K562 (cell line): ENCODE results near the gene SAMD14. TPM values are rescaled to one million over a fixed set of nuclear protein-coding genes. Genes with fewer than 3 reads are reported as not detected.
A peak's percentile ranks its signal among the peaks of the same experiment; 100 is the strongest.

Experiments
- BDP1 ChIP-seq: IDR thresholded peaks from 3 replicates; pipeline ENCODE4 v1.6.1; 2011; ENCODE audit not compliant: insufficient read length, insufficient read depth
- CHD4 ChIP-seq: fragments of 200-600 bp; sonication (generic); IDR thresholded peaks from 3 replicates; pipeline ENCODE4 v1.6.1; 2012; ENCODE audit warnings: low read depth, mild to moderate bottlenecking, mixed read lengths, low read length, inconsistent platforms; ENCODE audit not compliant: insufficient read depth, insufficient replicate concordance, poor library complexity, severe bottlenecking
- CTBP1 ChIP-seq: fragments of 450-650 bp; IDR thresholded peaks from 2 replicates; pipeline ENCODE4 v1.6.1; 2016; ENCODE audit warnings: borderline replicate concordance
- DPF2 ChIP-seq: fragments of 450-650 bp; IDR thresholded peaks from 2 replicates; pipeline ENCODE4 v1.6.1; 2016
- ESRRB ChIP-seq: fragments of 250-450 bp; sonication (Bioruptor Pico); IDR thresholded peaks from 2 replicates; pipeline ENCODE4 v1.5.0; 2020; ENCODE audit warnings: mild to moderate bottlenecking, moderate library complexity, borderline replicate concordance
- FOXJ3 ChIP-seq: sonication (generic); formaldehyde crosslinking; IDR thresholded peaks from 2 replicates; pipeline ENCODE4 v1.4.0; 2020; ENCODE audit warnings: mild to moderate bottlenecking, missing genetic modification reagents
- GTF2E2 ChIP-seq: fragments of 200-800 bp; sonication (Bioruptor generic); IDR thresholded peaks from 2 replicates; pipeline ENCODE4 v1.6.1; 2016; ENCODE audit warnings: missing genetic modification characterization, missing compliant biosample characterization
- HDAC8 ChIP-seq: fragments of 450-650 bp; IDR thresholded peaks from 2 replicates; pipeline ENCODE4 v1.6.1; 2016; ENCODE audit warnings: mild to moderate bottlenecking, missing genetic modification characterization, moderate library complexity, missing compliant biosample characterization
- HNRNPL ChIP-seq: fragments of 200-400 bp; formaldehyde crosslinking; IDR thresholded peaks from 2 replicates; pipeline ENCODE4 v1.6.1; 2017; ENCODE audit warnings: low read depth, mild to moderate bottlenecking, low read length
- HSF4 ChIP-seq: fragments of 250-450 bp; sonication (Bioruptor Pico); IDR thresholded peaks from 2 replicates; pipeline ENCODE4 v2.1.2; 2022; ENCODE audit warnings: mild to moderate bottlenecking, moderate library complexity, borderline replicate concordance
- KLF1 ChIP-seq: fragments of 450-650 bp; IDR thresholded peaks from 2 replicates; pipeline ENCODE4 v1.6.1; 2016; ENCODE audit warnings: missing genetic modification characterization, missing compliant biosample characterization
- NR2C2 ChIP-seq, 2 experiments: fragments of 200-800 bp in 1 of 2; sonication (Bioruptor generic) in 1 of 2; sonication (generic) in 1 of 2; formaldehyde crosslinking in 1 of 2; IDR thresholded peaks; 2 replicates each; pipeline versions ENCODE4 v1.6.1 to v1.8.0; 2016 to 2022; ENCODE audit warnings: mild to moderate bottlenecking in 1 of 2, missing compliant biosample characterization in 1 of 2, missing genetic modification characterization in 1 of 2, missing genetic modification reagents in 1 of 2
- PML ChIP-seq: IDR thresholded peaks from 2 replicates; pipeline ENCODE4 v1.6.1; 2012; ENCODE audit warnings: low read length, inconsistent platforms
- RBM39 ChIP-seq: fragments of 200-400 bp; formaldehyde crosslinking; optimal IDR thresholded peaks from 2 replicates; pipeline ENCODE3; 2018; ENCODE audit warnings: low read depth, low read length
- SAFB ChIP-seq: fragments of 200-400 bp; formaldehyde crosslinking; IDR thresholded peaks from 2 replicates; pipeline ENCODE4 v1.6.1; 2017; ENCODE audit warnings: low read depth, low read length, borderline replicate concordance
- TCF3 ChIP-seq: sonication (generic); formaldehyde crosslinking; IDR thresholded peaks from 2 replicates; pipeline ENCODE4 v1.4.0; 2020; ENCODE audit warnings: mild to moderate bottlenecking, missing genetic modification reagents
- ZNF134 ChIP-seq: fragments of 250-450 bp; sonication (Bioruptor Pico); conservative IDR thresholded peaks from 2 replicates; pipeline ENCODE4 v1.4.0; 2020
- ZNF57 ChIP-seq: fragments of 450-650 bp; formaldehyde crosslinking; IDR thresholded peaks from 2 replicates; pipeline ENCODE4 v1.4.0; 2020; ENCODE audit warnings: mild to moderate bottlenecking, moderate library complexity
- ZNF717 ChIP-seq: fragments of 250-450 bp; sonication (Bioruptor Pico); IDR thresholded peaks from 2 replicates; pipeline ENCODE4 v1.5.0; 2021
- polyA plus RNA-seq, 8 experiments: library from polyadenylated mRNA; depleted of rRNA in 4 of 8; stranded (reverse) in 5 of 8; unstranded in 3 of 8; fragments of >200 nt; fragmentation: Nextera tagmentation in 2 of 8; fragmentation: Illumina TruSeq in 1 of 8; extraction: Ambion mirVana in 2 of 8; extraction: Trizol in 1 of 8; gene quantifications; 2 replicates each; pipeline versions ENCODE4 v1.2.1 to v1.2.3, GENCODE V29; 2011 to 2014; ENCODE audit warnings: inconsistent platforms in 1 of 8, missing spikeins in 1 of 8
- total RNA-seq, 7 experiments: library from RNA; depleted of rRNA in 6 of 7; stranded (reverse); fragments of >200 nt in 6 of 7; fragmentation: Illumina TruSeq in 2 of 7; extraction: Trizol in 2 of 7; gene quantifications; 2 replicates each; pipeline versions ENCODE4 v1.2.1 to v1.2.3, GENCODE V29; 2011 to 2021; ENCODE audit warnings: low replicate concordance in 1 of 7
- TF ChIP-seq, protein P1 (sequence below): sonication (generic); formaldehyde crosslinking; IDR thresholded peaks from 2 replicates; pipeline ENCODE4 v1.8.0; 2022; ENCODE audit warnings: mild to moderate bottlenecking, missing genetic modification reagents, borderline replicate concordance
- TF ChIP-seq, protein P2 (sequence below): fragments of 450-650 bp; IDR thresholded peaks from 2 replicates; pipeline ENCODE4 v1.6.1; 2017; ENCODE audit warnings: mild to moderate bottlenecking, moderate library complexity
- TF ChIP-seq, protein P3 (sequence below), 3 experiments: fragments of 200-800 bp in 1 of 3; fragments of 250-450 bp in 1 of 3; fragments of 450-650 bp in 1 of 3; sonication (Bioruptor Pico) in 1 of 3; sonication (Bioruptor generic) in 1 of 3; formaldehyde crosslinking in 1 of 3; IDR thresholded peaks; 2 replicates each; pipeline versions ENCODE4 v1.6.1 to v1.8.0; 2016 to 2022; ENCODE audit warnings: mild to moderate bottlenecking in 2 of 3, missing genetic modification characterization in 2 of 3, missing compliant biosample characterization in 1 of 3, moderate library complexity in 1 of 3

The SAMD14 gene
- total and polyA plus RNA-seq, 9 of the 15 experiments (the other 6 are each of a cell fraction or from before 2014, with no cell fraction given), result 0.04 to 0.07 TPM; not detected in 7

DNA sequence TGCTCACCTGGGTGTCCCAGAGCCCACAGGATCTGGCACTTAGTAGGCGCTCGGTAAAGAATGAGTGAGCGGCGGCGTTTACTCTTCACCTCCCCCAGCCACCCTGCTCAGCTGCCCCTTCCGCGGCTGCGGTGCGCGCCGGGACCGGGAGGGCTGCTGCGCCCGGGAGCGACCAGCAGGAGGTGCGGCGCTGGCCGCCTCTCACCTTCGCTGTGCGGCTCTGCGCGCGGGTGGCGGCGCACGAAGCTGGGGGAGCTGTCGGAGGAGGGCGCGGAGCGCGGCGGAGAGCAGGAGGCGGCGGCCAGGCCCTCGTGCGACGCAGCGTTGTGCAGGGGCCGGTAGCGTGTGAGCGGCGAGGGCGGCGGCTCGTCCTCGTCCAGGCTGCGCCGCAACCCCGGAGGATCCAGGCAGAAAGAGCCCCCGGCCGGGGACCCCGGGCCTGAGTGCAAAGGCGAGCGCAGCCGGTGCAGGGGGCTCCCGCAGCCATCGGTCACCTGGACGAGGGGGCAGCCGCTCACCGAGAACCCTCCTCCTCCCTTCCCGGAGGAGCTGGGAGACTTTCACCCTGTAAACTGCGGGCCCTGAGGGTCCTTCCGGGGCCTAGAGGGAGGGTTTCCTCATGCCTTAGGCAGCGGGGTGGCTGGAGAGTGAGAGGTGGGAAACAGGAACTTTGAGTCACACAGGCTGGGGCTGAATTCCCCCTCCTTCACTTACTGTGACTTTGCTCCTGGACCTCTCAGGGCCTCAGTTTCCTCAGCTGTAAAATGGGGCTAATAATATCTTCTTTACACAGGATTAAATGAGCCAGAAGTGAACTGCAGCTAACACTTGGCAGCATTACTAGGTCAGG, 12.5 kb downstream of the SAMD14 start (continued):
- TF ChIP-seq, protein P1, sequence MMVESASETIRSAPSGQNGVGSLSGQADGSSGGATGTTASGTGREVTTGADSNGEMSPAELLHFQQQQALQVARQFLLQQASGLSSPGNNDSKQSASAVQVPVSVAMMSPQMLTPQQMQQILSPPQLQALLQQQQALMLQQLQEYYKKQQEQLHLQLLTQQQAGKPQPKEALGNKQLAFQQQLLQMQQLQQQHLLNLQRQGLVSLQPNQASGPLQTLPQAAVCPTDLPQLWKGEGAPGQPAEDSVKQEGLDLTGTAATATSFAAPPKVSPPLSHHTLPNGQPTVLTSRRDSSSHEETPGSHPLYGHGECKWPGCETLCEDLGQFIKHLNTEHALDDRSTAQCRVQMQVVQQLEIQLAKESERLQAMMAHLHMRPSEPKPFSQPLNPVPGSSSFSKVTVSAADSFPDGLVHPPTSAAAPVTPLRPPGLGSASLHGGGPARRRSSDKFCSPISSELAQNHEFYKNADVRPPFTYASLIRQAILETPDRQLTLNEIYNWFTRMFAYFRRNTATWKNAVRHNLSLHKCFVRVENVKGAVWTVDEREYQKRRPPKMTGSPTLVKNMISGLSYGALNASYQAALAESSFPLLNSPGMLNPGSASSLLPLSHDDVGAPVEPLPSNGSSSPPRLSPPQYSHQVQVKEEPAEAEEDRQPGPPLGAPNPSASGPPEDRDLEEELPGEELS (CRISPR knock-in tag), result no peak
- TF ChIP-seq, protein P2, sequence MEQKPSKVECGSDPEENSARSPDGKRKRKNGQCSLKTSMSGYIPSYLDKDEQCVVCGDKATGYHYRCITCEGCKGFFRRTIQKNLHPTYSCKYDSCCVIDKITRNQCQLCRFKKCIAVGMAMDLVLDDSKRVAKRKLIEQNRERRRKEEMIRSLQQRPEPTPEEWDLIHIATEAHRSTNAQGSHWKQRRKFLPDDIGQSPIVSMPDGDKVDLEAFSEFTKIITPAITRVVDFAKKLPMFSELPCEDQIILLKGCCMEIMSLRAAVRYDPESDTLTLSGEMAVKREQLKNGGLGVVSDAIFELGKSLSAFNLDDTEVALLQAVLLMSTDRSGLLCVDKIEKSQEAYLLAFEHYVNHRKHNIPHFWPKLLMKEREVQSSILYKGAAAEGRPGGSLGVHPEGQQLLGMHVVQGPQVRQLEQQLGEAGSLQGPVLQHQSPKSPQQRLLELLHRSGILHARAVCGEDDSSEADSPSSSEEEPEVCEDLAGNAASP, result no peak
- TF ChIP-seq TCF3 (CRISPR knock-in tag), result no peak
- no peak for TF ChIP-seq HNRNPL
- no peak for TF ChIP-seq GTF2E2 (tag)
- TF ChIP-seq HSF4 (CRISPR knock-in tag), result no peak
- TF ChIP-seq SAFB, result 0 out of 2 replicates have a peak, but pooled peaks have one; percentile 30
- TF ChIP-seq, protein P3, sequence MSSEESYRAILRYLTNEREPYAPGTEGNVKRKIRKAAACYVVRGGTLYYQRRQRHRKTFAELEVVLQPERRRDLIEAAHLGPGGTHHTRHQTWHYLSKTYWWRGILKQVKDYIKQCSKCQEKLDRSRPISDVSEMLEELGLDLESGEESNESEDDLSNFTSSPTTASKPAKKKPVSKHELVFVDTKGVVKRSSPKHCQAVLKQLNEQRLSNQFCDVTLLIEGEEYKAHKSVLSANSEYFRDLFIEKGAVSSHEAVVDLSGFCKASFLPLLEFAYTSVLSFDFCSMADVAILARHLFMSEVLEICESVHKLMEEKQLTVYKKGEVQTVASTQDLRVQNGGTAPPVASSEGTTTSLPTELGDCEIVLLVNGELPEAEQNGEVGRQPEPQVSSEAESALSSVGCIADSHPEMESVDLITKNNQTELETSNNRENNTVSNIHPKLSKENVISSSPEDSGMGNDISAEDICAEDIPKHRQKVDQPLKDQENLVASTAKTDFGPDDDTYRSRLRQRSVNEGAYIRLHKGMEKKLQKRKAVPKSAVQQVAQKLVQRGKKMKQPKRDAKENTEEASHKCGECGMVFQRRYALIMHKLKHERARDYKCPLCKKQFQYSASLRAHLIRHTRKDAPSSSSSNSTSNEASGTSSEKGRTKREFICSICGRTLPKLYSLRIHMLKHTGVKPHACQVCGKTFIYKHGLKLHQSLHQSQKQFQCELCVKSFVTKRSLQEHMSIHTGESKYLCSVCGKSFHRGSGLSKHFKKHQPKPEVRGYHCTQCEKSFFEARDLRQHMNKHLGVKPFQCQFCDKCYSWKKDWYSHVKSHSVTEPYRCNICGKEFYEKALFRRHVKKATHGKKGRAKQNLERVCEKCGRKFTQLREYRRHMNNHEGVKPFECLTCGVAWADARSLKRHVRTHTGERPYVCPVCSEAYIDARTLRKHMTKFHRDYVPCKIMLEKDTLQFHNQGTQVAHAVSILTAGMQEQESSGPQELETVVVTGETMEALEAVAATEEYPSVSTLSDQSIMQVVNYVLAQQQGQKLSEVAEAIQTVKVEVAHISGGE (CRISPR knock-in tag; IDR thresholded peaks at IDR 0.05), result no peak
- peak; percentile 45 for TF ChIP-seq CHD4
- no peak for TF ChIP-seq FOXJ3
- no peak for TF ChIP-seq HDAC8 (tag)
- TF ChIP-seq PML, result no peak
- no peak for TF ChIP-seq KLF1 (tag)
- TF ChIP-seq ZNF717 (CRISPR knock-in tag), result no peak
- no peak for TF ChIP-seq DPF2
- TF ChIP-seq BDP1, result no peak
- TF ChIP-seq CTBP1, result peak; percentile 94
- no peak for TF ChIP-seq ZNF57 (CRISPR knock-in tag)
- TF ChIP-seq ZNF134 (CRISPR knock-in tag), result no peak
- TF ChIP-seq RBM39, result no peak
- TF ChIP-seq NR2C2 (CRISPR knock-in tag; IDR thresholded peaks at IDR 0.05), result no peak
- TF ChIP-seq NR2C2 (tag; IDR thresholded peaks at IDR 0.05), result no peak
- no peak for TF ChIP-seq ESRRB (CRISPR knock-in tag)
